GM18517 (cell line): Measurements from ENCODE around the gene PDLIM7.

Experiments
- ATAC-seq: cut with Tn5 transposase; IDR thresholded peaks from one replicate; pipeline ENCODE4 v1.9.1; 2021; ENCODE audit warnings: mild to moderate bottlenecking, moderate library complexity; ENCODE audit not compliant: unreplicated experiment

PDLIM7 gene

GRCh38 chr5:177508221-177508611 lies 10.8 kb upstream of the PDLIM7 start:
- ATAC-seq = no peak

- no peak for ATAC-seq
These were observed 10.3 kb upstream of the PDLIM7 start for GRCh38 chr5:177507596-177508220.

DNA sequence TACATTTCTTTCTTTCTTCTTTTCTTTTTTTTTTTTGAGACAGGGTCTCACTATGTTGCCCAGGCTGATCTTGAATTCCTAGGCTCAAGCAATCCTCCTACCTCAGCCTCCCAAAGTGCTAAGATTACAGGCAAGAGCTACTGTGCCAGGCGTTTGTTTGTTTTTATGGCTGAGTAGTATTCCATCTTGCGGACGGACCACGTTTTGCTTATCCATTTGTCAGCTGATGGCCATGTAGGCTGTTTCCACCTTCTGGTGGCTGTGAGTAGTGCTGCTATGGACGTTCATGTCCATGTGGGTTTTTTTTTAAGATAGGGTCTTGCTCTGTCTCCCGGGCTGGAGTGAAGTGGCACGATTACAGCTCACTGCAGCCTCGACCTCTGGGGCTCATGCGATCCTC lies 9.8 kb upstream of the PDLIM7 start:
- no peak for ATAC-seq

- ATAC-seq = no peak
These were observed 7.7 kb upstream of the PDLIM7 start for GRCh38 chr5:177505075-177505474.

DNA sequence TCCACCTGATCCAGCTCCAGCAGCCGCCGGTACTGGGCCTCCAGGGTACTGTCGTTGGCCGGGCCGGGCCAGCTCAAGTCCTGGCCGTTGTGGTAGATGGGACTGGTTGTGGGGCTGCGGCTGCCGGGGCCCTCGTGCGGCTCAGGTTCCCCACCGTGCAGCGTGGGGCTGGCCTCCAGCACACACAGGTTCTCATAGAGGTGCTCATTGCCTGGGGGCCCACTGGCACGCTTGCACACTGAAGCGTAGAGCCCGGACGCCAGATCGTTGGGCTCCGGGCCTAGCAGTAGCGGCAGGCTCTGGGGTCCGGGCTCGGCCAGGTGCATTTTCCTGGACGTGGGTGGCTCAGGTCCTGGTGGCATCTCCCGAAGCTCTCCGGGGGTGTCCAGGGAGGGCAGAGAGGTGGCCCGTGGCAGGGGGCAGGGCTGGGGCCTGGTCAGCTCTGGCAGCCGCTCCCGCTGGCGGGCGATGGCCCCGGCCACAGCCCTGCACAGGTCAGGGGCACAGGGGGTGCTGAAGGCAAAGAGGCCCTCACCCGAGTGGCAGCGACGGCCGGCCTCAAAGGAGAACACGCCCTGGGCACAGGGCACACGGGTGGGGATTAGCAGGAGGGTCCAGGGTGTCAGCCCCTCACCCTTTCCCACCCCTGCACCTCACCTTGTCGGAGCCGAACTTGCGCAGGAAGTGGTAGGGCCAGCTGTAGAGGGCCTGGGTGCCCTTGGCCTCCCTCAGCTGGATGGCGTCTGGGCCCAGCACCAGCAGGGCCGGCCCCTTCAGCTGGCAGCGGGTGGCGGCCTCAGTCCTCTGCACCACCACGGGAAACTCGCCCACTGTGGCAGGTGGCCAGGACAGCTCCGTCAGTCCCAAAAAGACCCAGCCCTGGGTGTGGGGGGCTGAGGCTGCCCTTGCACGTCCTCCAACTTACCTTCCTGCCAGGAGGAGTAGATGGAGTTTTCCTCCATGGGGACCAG lies 7.0 kb upstream of the PDLIM7 start:
- no peak for ATAC-seq

DNA sequence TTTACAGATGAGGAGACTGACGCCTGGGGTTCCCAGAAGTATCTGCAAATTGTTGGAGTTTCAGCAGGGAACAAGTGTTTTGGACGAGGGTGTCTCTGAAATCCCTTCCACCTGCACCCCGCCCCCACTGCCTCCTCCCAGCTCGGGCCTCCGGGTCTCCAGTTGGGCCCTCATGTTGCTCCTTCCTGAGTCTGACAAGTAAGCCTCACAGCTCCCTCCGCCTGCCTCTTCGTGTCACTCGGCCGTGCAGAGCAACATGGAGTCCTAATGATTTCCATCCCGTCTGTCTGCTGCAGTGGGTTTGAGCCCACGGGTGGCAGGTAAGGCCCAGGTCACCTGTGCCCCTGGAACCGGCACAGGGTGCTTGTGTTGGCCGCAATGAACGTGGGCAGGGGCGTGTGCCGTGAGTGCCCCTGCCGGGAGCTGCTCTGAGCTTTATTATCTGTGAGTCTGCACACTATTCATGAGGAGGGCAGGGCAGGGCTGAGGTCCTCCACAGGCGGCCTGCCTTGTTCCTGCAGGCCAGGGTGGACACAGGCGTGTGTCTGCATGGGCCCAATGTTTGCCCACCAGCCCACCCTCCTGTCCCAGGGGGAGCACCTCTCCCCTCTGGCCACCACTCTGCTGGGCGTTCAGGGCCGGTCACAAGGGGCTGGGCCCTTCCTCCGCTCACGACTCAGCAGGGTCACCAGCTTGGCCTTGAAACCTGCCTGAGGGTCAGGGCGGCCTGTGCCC lies 6.1 kb upstream of the PDLIM7 start:
- no peak for ATAC-seq

GRCh38 chr5:177502886-177503285 lies 5.5 kb upstream of the PDLIM7 start:
- no peak for ATAC-seq

- no peak for ATAC-seq
These were observed 4.7 kb upstream of the PDLIM7 start for GRCh38 chr5:177501874-177502678.

- no peak for ATAC-seq
These were observed 3.5 kb upstream of the PDLIM7 start for GRCh38 chr5:177500685-177501522.

GRCh38 chr5:177499842-177500241 lies 2.4 kb upstream of the PDLIM7 start:
- no peak for ATAC-seq

DNA sequence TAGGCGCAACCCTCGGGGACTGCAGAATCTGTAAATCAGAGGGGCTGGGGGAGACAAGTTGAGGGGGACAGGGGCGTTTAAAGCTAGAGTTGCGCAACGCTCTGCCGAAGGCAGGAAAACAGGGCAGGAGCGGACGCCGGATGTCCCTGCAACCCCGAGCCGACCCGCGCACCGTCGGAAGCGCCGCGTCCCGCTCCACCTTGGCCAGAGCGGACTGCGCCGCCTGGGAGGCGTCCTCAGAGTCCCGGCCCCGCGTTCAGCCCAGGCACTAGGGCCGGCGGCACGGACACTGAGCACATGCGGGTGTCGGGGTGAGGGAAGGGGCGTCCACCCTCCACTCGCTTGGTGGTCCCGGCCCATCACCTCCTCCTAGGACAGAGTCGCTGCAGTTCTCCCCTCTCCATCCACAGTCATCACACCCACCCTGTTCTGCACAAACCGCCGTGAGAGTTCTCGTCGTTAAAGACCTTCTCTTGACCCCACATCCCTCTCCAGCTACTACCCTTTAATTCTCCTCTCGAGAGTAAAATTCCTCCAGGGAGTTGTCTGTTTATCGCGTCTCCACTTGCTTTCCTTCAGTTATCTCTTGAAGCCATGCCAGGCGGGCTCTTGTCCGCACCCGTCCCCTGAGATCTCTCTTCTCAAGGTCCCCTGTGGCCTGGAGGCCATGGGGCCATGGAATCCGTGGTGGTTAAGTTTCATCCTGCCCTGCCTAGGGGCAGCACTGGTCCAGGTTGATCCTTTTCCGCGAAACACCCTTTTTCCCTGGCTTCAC lies 796 bp upstream of the PDLIM7 start:
- ATAC-seq = no peak

DNA sequence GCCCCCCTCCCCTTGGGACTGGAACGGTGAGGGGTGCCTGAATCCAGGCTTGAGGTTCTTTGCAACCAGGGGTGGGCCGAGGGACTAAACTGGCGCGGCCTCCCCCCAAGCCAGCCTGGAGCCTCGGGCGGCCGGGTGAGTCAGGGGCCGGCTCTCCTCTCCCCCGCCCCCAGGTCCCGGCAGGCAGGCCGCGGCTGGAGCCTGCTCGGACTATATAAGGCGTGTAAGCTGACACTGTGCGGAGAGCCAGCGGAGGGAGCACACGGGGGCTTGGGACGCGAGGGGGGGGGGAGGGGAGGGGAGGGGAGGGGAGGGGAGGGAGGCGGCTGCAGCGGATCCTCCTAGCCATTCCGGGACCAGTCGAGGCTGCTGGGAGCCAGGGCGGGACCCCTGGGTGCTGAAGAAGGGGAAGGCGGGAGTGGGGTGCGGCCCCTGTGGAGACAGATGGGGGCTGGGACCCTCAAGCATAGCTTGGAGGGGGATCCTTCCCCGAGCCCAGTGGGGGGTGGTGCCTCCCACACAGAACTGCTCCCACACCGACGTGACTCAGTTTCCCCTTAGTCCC lies 595 bp downstream of the PDLIM7 start:
- no peak for ATAC-seq

DNA sequence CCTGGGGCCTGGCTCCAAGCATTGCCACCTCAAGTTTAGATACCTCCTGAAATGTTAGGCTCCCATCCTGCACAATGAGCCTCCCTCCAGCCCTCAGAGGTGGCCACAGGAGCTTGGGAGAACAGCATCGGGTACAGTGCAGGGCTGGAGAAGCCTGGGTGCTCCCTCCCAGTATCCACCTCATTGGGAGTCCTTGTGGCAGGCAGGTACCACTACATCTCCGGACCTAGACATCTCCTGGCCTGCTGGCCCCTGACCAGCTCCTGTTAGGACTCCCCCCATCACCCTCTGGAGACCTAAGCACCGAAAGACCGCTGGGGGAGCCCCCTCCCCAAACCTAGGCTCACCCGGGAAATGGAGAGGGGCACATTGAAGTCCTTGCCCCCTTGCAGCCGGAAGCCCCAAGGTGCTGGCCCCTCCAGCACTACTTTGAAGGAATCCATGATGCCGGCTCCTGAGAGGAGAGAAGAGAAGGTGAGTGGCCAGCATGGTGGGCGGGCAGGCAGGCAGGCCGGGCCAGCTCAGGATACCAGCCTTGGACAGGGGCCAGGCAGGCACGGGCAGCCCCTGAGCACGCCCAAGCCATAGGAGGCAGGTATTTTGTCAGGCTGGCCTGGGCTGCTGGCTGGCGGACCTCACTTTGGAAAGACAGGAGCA lies 1.2 kb downstream of the PDLIM7 start:
- no peak for ATAC-seq

DNA sequence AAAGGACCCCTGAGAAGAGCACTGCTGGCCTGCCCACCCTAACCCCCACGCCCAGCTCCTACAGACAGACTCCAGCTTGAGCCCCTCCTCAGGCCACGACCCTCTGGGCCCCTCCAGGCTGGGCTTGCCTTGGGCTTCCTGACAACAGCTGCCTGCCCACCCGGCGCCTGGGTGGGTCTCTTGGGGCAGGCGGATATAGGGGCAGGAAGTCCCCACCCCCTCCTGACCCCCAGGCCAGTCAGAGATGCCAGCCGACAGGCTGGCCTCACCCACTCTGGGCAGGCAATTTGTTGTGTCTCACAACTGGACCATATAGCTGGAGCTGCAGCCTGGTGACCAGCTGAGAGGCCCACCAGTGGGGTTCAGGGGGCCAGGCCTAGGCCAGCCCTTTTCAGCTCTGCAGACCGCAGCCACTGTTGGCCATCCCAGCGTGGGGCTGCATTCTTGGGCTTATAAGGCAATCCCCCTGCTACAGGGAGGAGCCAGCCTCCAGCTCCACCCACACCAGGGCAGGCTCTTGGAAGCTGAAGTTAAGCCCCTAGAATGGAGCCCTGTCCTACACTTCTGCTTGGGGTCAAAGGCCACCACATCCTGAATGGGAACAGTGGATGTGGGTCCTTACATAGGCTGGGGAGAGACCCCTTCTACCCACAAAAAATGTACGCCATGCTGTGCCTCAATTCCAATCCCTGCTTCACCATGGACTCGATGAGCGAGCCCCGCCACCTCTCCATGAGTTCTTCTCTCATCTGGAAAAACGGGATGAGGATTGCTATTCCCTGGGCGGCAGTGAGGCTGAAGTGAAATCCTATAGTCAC lies 2.0 kb downstream of the PDLIM7 start:
- ATAC-seq = no peak

- ATAC-seq = no peak
These were observed 2.8 kb downstream of the PDLIM7 start for GRCh38 chr5:177494346-177495195.

DNA sequence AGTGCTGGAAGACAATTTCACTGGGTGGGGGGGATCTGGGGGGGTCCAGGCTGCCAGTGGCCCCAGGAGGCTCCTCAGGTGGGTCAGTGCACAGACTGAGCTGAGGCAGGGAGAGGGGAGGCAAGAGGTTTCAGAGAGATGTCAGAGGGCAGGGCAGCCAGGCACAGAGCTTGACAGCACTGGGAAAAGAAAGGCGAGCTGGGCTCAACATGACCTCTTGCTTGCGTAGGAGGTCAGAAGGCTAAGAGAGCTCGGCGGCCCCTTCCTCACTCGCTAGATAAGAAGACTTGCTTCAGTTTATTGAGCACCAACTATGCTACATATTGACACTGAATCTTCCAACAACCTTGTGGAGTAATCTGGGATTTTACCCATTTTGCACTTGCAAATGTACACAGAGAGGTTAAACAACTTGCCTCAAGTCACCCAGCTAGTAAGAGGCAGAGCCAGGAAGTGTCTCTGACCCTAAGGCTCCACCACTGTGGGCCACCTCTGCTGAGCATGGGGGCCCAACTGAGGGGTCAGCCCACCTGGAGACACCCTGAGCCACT lies 3.5 kb downstream of the PDLIM7 start:
- ATAC-seq = no peak
